Neural progenitor cell (in vitro differentiated cells): ENCODE measurements around the gene SLC17A1. TPM values are rescaled to one million over a fixed set of nuclear protein-coding genes. Genes with fewer than 3 reads are reported as not detected.

Source experiments
- DNase-seq: peaks from one replicate; pipeline ENCODE4 v3.0.0-alpha.2; 2016; ENCODE audit warnings: low spot score
- H2AFZ ChIP-seq: fragments of 200-600 bp; sonication (generic); replicated peaks from 2 replicates; pipeline ENCODE4 v1.6.1; 2016; ENCODE audit warnings: antibody characterized with exemption
- H3F3A ChIP-seq: fragments of 200-600 bp; sonication (generic); 2 replicates; pipeline ENCODE4 v1.6.1; 2016; ENCODE audit warnings: antibody characterized with exemption, low read depth
- H3K27ac ChIP-seq: fragments of 200-600 bp; sonication (generic); 2 replicates; pipeline ENCODE4 v1.5.1; 2016; ENCODE audit warnings: mild to moderate bottlenecking
- H3K27me3 ChIP-seq: fragments of 200-600 bp; sonication (generic); 2 replicates; pipeline ENCODE4 v1.6.1; 2016; ENCODE audit warnings: mild to moderate bottlenecking, moderate library complexity
- H3K36me3 ChIP-seq: fragments of 200-600 bp; sonication (generic); 2 replicates; pipeline ENCODE4 v1.5.1; 2016
- H3K4me1 ChIP-seq: fragments of 200-600 bp; sonication (generic); 2 replicates; pipeline ENCODE4 v1.6.1; 2016; ENCODE audit warnings: mixed run types
- H3K4me2 ChIP-seq: fragments of 200-600 bp; sonication (generic); 2 replicates; pipeline ENCODE4 v1.6.1; 2016
- H3K4me3 ChIP-seq: fragments of 200-600 bp; sonication (generic); 2 replicates; pipeline ENCODE4 v1.5.1; 2016
- H3K79me2 ChIP-seq: fragments of 200-600 bp; sonication (generic); 2 replicates; pipeline ENCODE4 v1.6.1; 2016; ENCODE audit warnings: low read depth
- H3K9ac ChIP-seq: fragments of 200-600 bp; sonication (generic); 2 replicates; pipeline ENCODE4 v1.6.1; 2016
- H3K9me3 ChIP-seq: fragments of 200-600 bp; sonication (generic); 2 replicates; pipeline ENCODE4 v1.5.1; 2016; ENCODE audit warnings: low read depth
- H4K20me1 ChIP-seq: fragments of 200-600 bp; sonication (generic); 2 replicates; pipeline ENCODE4 v1.6.1; 2016; ENCODE audit warnings: low read depth
- H3K27ac Mint-ChIP-seq: 3 replicates; pipeline ENCODE4 v1.8.0; 2021; ENCODE audit warnings: mixed read lengths
- H3K27me3 Mint-ChIP-seq: 2 replicates; pipeline ENCODE4 v1.8.0; 2022; ENCODE audit warnings: low read depth, mild to moderate bottlenecking, inconsistent platforms, moderate library complexity, mixed read lengths; ENCODE audit not compliant: insufficient read depth
- H3K36me3 Mint-ChIP-seq: 3 replicates; pipeline ENCODE4 v1.8.0; 2021; ENCODE audit warnings: mixed read lengths
- H3K4me1 Mint-ChIP-seq: 3 replicates; pipeline ENCODE4 v1.8.0; 2021; ENCODE audit warnings: mixed read lengths
- H3K4me3 Mint-ChIP-seq: 3 replicates; pipeline ENCODE4 v1.8.0; 2021; ENCODE audit warnings: mild to moderate bottlenecking, moderate library complexity, mixed read lengths
- H3K9me3 Mint-ChIP-seq: 3 replicates; pipeline ENCODE4 v1.8.0; 2020; ENCODE audit warnings: mixed read lengths
- CTCF ChIP-seq: fragments of 200-600 bp; sonication (generic); IDR thresholded peaks from 2 replicates; pipeline ENCODE4 v1.5.1; 2017; ENCODE audit warnings: antibody characterized with exemption, mild to moderate bottlenecking
- EZH2 ChIP-seq: fragments of 200-600 bp; sonication (generic); IDR thresholded peaks from 2 replicates; pipeline ENCODE4 v1.6.1; 2017; ENCODE audit warnings: antibody characterized with exemption, mild to moderate bottlenecking, moderate library complexity
- EZH2phosphoT487 ChIP-seq: fragments of 200-600 bp; sonication (generic); IDR thresholded peaks from 2 replicates; pipeline ENCODE4 v1.6.1; 2017; ENCODE audit warnings: antibody characterized with exemption
- total RNA-seq: library from RNA; depleted of rRNA; stranded (reverse); fragments of >200 nt; gene quantifications from 2 replicates; pipeline ENCODE4 v1.2.3, GENCODE V29; 2015; ENCODE audit warnings: low replicate concordance

The SLC17A1 gene
- total RNA-seq, 1 donor from 2014 or later: not detected

GRCh38 chr6:25743868-25744267 is 88.0 kb downstream of the SLC17A1 start:
- Histone ChIP-seq H3F3A (no peaks in the 10 kb centered on the region), H3K27me3 (no peaks in the 10 kb centered on the region), H3K4me1 (no peaks in the 10 kb centered on the region), H3K36me3 (no peaks in the 10 kb centered on the region), H2AFZ (no peak overlapping the region), H3K9ac (no peak overlapping the region), H3K9me3 (no peaks in the 10 kb centered on the region), H4K20me1 (no peaks in the 10 kb centered on the region), H3K27ac (no peak overlapping the region), H3K79me2 (no peaks in the 10 kb centered on the region), H3K4me3 (no peak overlapping the region), H3K4me2 (no peak overlapping the region)
- Mint-ChIP-seq H3K27me3 (peaks cover 2% of the 10 kb centered on the region), H3K27ac (no peak overlapping the region), H3K4me1 (no peaks in the 10 kb centered on the region), H3K36me3 (no peaks in the 10 kb centered on the region), H3K9me3 (peaks cover 4% of the 10 kb centered on the region), H3K4me3 (no peak overlapping the region)
- TF ChIP-seq CTCF: no peak
- TF ChIP-seq EZH2: no peak
- no peak for TF ChIP-seq EZH2phosphoT487
- DNase-seq: no peak

- no peak overlapping the region for H3K4me3 ChIP-seq
- Mint-ChIP-seq H3K9me3 (peaks cover 15% of the 10 kb centered on the region), H3K36me3 (no peaks in the 10 kb centered on the region), H3K27ac (no peak overlapping the region), H3K4me1 (no peaks in the 10 kb centered on the region), H3K4me3 (no peak overlapping the region), H3K27me3 (no peaks in the 10 kb centered on the region)
- no peaks in the 10 kb centered on the region for H3K27me3 ChIP-seq
- H3F3A ChIP-seq: no peaks in the 10 kb centered on the region
- H3K4me2 ChIP-seq: no peak overlapping the region
- no peaks in the 10 kb centered on the region for H3K36me3 ChIP-seq
- H3K9ac ChIP-seq: no peak overlapping the region
- no peaks in the 10 kb centered on the region for H3K9me3 ChIP-seq
- TF ChIP-seq CTCF (no peak), EZH2 (no peak), EZH2phosphoT487 (no peak)
- no peaks in the 10 kb centered on the region for H4K20me1 ChIP-seq
- H3K4me1 ChIP-seq: no peaks in the 10 kb centered on the region
- DNase-seq: no peak
- H3K79me2 ChIP-seq: no peaks in the 10 kb centered on the region
- no peak overlapping the region for H3K27ac ChIP-seq
- no peak overlapping the region for H2AFZ ChIP-seq
These were observed 96.6 kb downstream of the SLC17A1 start for GRCh38 chr6:25735261-25735660.

Other genes starting within 250 kb of the SLC17A1 start
- gene SCGN, start 179.8 kb downstream of the SLC17A1 start, total RNA-seq: not detected in 2 replicates
- gene SLC17A4, start 77.3 kb downstream of the SLC17A1 start, total RNA-seq: not detected in 2 replicates
- gene SLC17A3, start 42.2 kb upstream of the SLC17A1 start, total RNA-seq: not detected in 2 replicates
- gene SLC17A2, start 98.6 kb upstream of the SLC17A1 start, total RNA-seq: not detected in 2 replicates
- 0.25 and 0.30 TPM in 2 replicates for gene TRIM38, start 130.8 kb upstream of the SLC17A1 start, total RNA-seq